ENCODE results near the gene ZFYVE28. TPM values are rescaled to one million over a fixed set of nuclear protein-coding genes. Genes with fewer than 3 reads are reported as not detected.

ZFYVE28 gene
- total and polyA plus RNA-seq, 3 experiments from 2014 or later: 12.9 to 14.8 (median 13.2) TPM

GRCh38 chr4:2260344-2261109 is 157.9 kb downstream of the ZFYVE28 start:
- Histone ChIP-seq H3K4me3 (ENCODE audit: low read length) (peak overlapping the region; percentile 58), H3K27me3 (ENCODE audit: insufficient read depth, low read length, poor library complexity, severe bottlenecking) (no peaks in the 10 kb centered on the region), H3K27ac (ENCODE audit: low read depth, low read length) (peak overlapping the region; percentile 64), H3K36me3 (ENCODE audit: insufficient read depth, low read length) (no peaks in the 10 kb centered on the region), H3K4me1 (ENCODE audit: insufficient read depth, low read length) (peaks cover 23% of the 10 kb centered on the region), H3K9me3 (ENCODE audit: low read length) (no peaks in the 10 kb centered on the region)
- peak overlapping the region; percentile 56 to 90 (median 69) for H3K4me3 Mint-ChIP-seq
- no peaks in the 10 kb centered on the region for H3K9me3 Mint-ChIP-seq
- peak overlapping the region in 7 of 8 donors; percentile 47 to 68 (median 55) for H3K27ac Mint-ChIP-seq
- peaks cover 0 to 21% (median 1%) of the 10 kb centered on the region in 3 donors for H3K36me3 Mint-ChIP-seq
- CTCF ChIA-PET: interaction anchor here (0.7 to 1.9 kb wide), 2 partner anchors 40 to 152 kb away, joined by 3 to 6 read pairs; no protein-coding TSS in a partner anchor
- peaks cover 0 to 31% (median 7%) of the 10 kb centered on the region in 3 donors for H3K4me1 Mint-ChIP-seq
- no peaks in the 10 kb centered on the region for H3K27me3 Mint-ChIP-seq
- DNase-seq: peak in 2 of 5 donors; percentile 5 to 44
- POLR2A ChIA-PET: interaction anchor here (0.9 kb wide), 1 partner anchor 20 kb away, joined by 3 read pairs; no protein-coding TSS in a partner anchor

GRCh38 chr4:2259541-2260343 is 158.7 kb downstream of the ZFYVE28 start:
- peaks cover 0 to 27% (median 1%) of the 10 kb centered on the region in 3 donors for H3K36me3 Mint-ChIP-seq
- H3K27me3 Mint-ChIP-seq: no peaks in the 10 kb centered on the region
- ChIA-PET POLR2A (interaction anchor here (0.9 kb wide), 1 partner anchor 19 kb away, joined by 3 read pairs; no protein-coding TSS in a partner anchor), CTCF (interaction anchor here (0.7 to 1.9 kb wide), 3 partner anchors 36 to 153 kb away, joined by 3 to 6 read pairs (median 3); no protein-coding TSS in a partner anchor)
- DNase-seq: peak in 2 of 5 donors; percentile 1 to 46
- Histone ChIP-seq H3K9me3 (ENCODE audit: low read length) (no peaks in the 10 kb centered on the region), H3K36me3 (ENCODE audit: insufficient read depth, low read length) (no peaks in the 10 kb centered on the region), H3K27me3 (ENCODE audit: insufficient read depth, low read length, poor library complexity, severe bottlenecking) (no peaks in the 10 kb centered on the region), H3K27ac (ENCODE audit: low read depth, low read length) (no peak overlapping the region), H3K4me1 (ENCODE audit: insufficient read depth, low read length) (peaks cover 23% of the 10 kb centered on the region), H3K4me3 (ENCODE audit: low read length) (no peak overlapping the region)
- no peaks in the 10 kb centered on the region for H3K9me3 Mint-ChIP-seq
- peak overlapping the region; percentile 54 to 79 (median 69) for H3K4me3 Mint-ChIP-seq
- H3K4me1 Mint-ChIP-seq: peaks cover 3 to 35% (median 7%) of the 10 kb centered on the region in 3 donors
- H3K27ac Mint-ChIP-seq: peak overlapping the region; percentile 41 to 78 (median 56)

- POLR2A ChIA-PET: no interaction called here
- Histone ChIP-seq H3K4me3 (ENCODE audit: low read length) (no peak overlapping the region), H3K9me3 (ENCODE audit: low read length) (no peaks in the 10 kb centered on the region), H3K36me3 (ENCODE audit: insufficient read depth, low read length) (peaks cover 3% of the 10 kb centered on the region), H3K4me1 (ENCODE audit: insufficient read depth, low read length) (peaks cover 23% of the 10 kb centered on the region), H3K27me3 (ENCODE audit: insufficient read depth, low read length, poor library complexity, severe bottlenecking) (no peaks in the 10 kb centered on the region), H3K27ac (ENCODE audit: low read depth, low read length) (no peak overlapping the region)
- Mint-ChIP-seq H3K36me3 (peaks cover 0 to 33% (median 1%) of the 10 kb centered on the region in 3 donors), H3K9me3 (no peaks in the 10 kb centered on the region), H3K27ac (no peak overlapping the region), H3K27me3 (no peaks in the 10 kb centered on the region), H3K4me3 (peak overlapping the region in 3 of 7 donors; percentile 6 to 48 (median 41)), H3K4me1 (peaks cover 9 to 40% (median 10%) of the 10 kb centered on the region in 3 donors)
- CTCF ChIA-PET: interaction anchor here (0.9 to 1.9 kb wide), 2 partner anchors 36 to 39 kb away, joined by 3 to 6 read pairs; no protein-coding TSS in a partner anchor
- DNase-seq: peak in 2 of 5 donors; percentile 1 to 41
These were observed 159.4 kb downstream of the ZFYVE28 start for GRCh38 chr4:2259036-2259540.

- Histone ChIP-seq H3K27ac (ENCODE audit: low read depth, low read length) (no peak overlapping the region), H3K27me3 (ENCODE audit: insufficient read depth, low read length, poor library complexity, severe bottlenecking) (no peaks in the 10 kb centered on the region), H3K9me3 (ENCODE audit: low read length) (no peaks in the 10 kb centered on the region), H3K4me1 (ENCODE audit: insufficient read depth, low read length) (peaks cover 23% of the 10 kb centered on the region), H3K36me3 (ENCODE audit: insufficient read depth, low read length) (peaks cover 3% of the 10 kb centered on the region), H3K4me3 (ENCODE audit: low read length) (no peak overlapping the region)
- H3K27ac Mint-ChIP-seq: peak overlapping the region in 2 of 8 donors; percentile 29 to 40
- H3K4me3 Mint-ChIP-seq: peak overlapping the region in 2 of 7 donors; percentile 52
- H3K4me1 Mint-ChIP-seq: peaks cover 8 to 37% (median 12%) of the 10 kb centered on the region in 3 donors
- no peaks in the 10 kb centered on the region for H3K27me3 Mint-ChIP-seq
- CTCF ChIA-PET: interaction anchor here (0.9 to 1.9 kb wide), 2 partner anchors 35 to 38 kb away, joined by 3 to 6 read pairs; no protein-coding TSS in a partner anchor
- peaks cover 0 to 40% (median 1%) of the 10 kb centered on the region in 3 donors for H3K36me3 Mint-ChIP-seq
- DNase-seq: peak in 3 of 5 donors; percentile 0 to 45 (median 0)
- H3K9me3 Mint-ChIP-seq: no peaks in the 10 kb centered on the region
- POLR2A ChIA-PET: no interaction called here
These were observed 160.1 kb downstream of the ZFYVE28 start for GRCh38 chr4:2258091-2259035.

GRCh38 chr4:2257361-2258081 is 160.9 kb downstream of the ZFYVE28 start:
- ChIA-PET POLR2A (no interaction called here), CTCF (no interaction called here)
- H3K4me1 ChIP-seq (ENCODE audit: insufficient read depth, low read length): peaks cover 17% of the 10 kb centered on the region
- no peaks in the 10 kb centered on the region for H3K27me3 ChIP-seq (ENCODE audit: insufficient read depth, low read length, poor library complexity, severe bottlenecking)
- no peaks in the 10 kb centered on the region for H3K9me3 ChIP-seq (ENCODE audit: low read length)
- peaks cover 3% of the 10 kb centered on the region for H3K36me3 ChIP-seq (ENCODE audit: insufficient read depth, low read length)
- Mint-ChIP-seq H3K27me3 (no peaks in the 10 kb centered on the region), H3K9me3 (no peaks in the 10 kb centered on the region), H3K27ac (peak overlapping the region in 5 of 8 donors; percentile 40 to 70 (median 64)), H3K36me3 (peaks cover 0 to 45% (median 4%) of the 10 kb centered on the region in 3 donors), H3K4me1 (peaks cover 8 to 37% (median 12%) of the 10 kb centered on the region in 3 donors), H3K4me3 (peak overlapping the region in 2 of 7 donors; percentile 52 to 72)
- H3K4me3 ChIP-seq (ENCODE audit: low read length): no peak overlapping the region
- DNase-seq: peak in 2 of 5 donors; percentile 0 to 42
- no peak overlapping the region for H3K27ac ChIP-seq (ENCODE audit: low read depth, low read length)

- H3K36me3 ChIP-seq (ENCODE audit: insufficient read depth, low read length): peaks cover 3% of the 10 kb centered on the region
- H3K9me3 Mint-ChIP-seq: no peaks in the 10 kb centered on the region
These were observed 161.7 kb downstream of the ZFYVE28 start for GRCh38 chr4:2256781-2257191.

More at GRCh38 chr4:2256781-2257191, 161.7 kb downstream of the ZFYVE28 start:
- Histone ChIP-seq H3K27me3 (ENCODE audit: insufficient read depth, low read length, poor library complexity, severe bottlenecking) (no peaks in the 10 kb centered on the region), H3K4me1 (ENCODE audit: insufficient read depth, low read length) (peaks cover 16% of the 10 kb centered on the region), H3K4me3 (ENCODE audit: low read length) (no peak overlapping the region), H3K27ac (ENCODE audit: low read depth, low read length) (no peak overlapping the region), H3K9me3 (ENCODE audit: low read length) (no peaks in the 10 kb centered on the region)
- CTCF ChIA-PET: no interaction called here
- Mint-ChIP-seq H3K36me3 (peaks cover 0 to 47% (median 4%) of the 10 kb centered on the region in 3 donors), H3K4me3 (peak overlapping the region in 2 of 7 donors; percentile 48 to 70), H3K27ac (peak overlapping the region in 4 of 8 donors; percentile 26 to 74 (median 70)), H3K4me1 (peaks cover 8 to 37% (median 12%) of the 10 kb centered on the region in 3 donors), H3K27me3 (no peaks in the 10 kb centered on the region)
- peak in 1 of 5 donors; percentile 0 for DNase-seq
- POLR2A ChIA-PET: no interaction called here
